Activated gamma-delta T cell (primary cell): Measurements from ENCODE around the gene C5orf52.
"Not testable (repeated sequence)": the region's sequence is repeated elsewhere in the genome, so short reads cannot be mapped to it uniquely, and the experiment has no call there.

ENCODE experiments used
- DNase-seq: peaks from one replicate; lab custom pipeline; 2025; lab: John Stamatoyannopoulos, UW

The C5orf52 gene

GRCh38 chr5:157722895-157723294 lies 51.6 kb downstream of the C5orf52 start:
- not testable (repeated sequence) for DNase-seq

- DNase-seq = not testable (repeated sequence)
Measured at GRCh38 chr5:157726607-157727006, 55.3 kb downstream of the C5orf52 start.

- not testable (repeated sequence) for DNase-seq
Measured at GRCh38 chr5:157727858-157728257, 56.5 kb downstream of the C5orf52 start.
